IPS-11a (cell line): ENCODE measurements around the gene SOS1.
"Not testable (repeated sequence)": the region's sequence is repeated elsewhere in the genome, so short reads cannot be mapped to it uniquely, and the experiment has no call there.

ENCODE experiments used
- H3K4me3 ChIP-seq: one replicate; pipeline ENCODE4 v1.5.1; 2013; ENCODE audit warnings: low read depth, low read length, control low read depth

The SOS1 gene

DNA sequence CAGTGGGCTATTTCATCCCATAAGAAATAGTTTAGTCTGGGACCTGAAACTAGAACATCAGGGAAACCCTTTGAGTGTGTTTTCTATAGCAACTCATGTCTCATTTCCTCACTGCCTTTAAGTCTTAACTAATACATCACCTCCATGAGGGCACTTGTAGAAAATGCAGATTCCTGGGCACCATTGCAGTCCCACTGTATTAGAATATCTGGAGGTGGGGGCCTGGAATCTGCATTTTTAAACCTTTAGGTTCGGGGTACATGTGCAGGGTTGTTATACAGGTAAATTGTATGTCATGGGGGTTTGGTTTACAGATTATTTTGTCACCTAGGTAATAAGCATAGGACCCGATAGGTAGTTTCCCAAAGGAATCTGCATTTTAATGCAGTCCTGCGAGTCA is 143.8 kb downstream of the SOS1 start:
- no peak overlapping the region for H3K4me3 ChIP-seq

- H3K4me3 ChIP-seq, result no peak overlapping the region
These were observed 145.8 kb downstream of the SOS1 start for GRCh38 chr2:38975042-38975441.

DNA sequence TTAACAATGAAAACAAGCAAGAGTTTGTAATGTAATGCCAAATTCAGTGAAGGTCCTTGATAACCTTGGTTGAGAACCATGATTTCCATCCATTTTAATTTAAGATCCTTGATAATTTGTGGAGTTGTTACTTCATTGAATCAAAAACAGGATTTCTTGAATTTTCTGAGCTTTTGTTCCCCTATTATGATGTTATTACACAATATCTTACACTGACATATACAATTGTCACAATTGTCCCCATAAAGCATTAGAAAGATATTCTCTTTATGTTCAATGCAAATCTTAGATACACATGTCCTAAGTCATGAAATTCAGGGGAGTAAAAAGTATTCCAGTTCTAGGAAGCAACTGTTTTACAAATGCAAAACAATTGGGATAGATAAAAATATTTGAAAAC is 147.6 kb downstream of the SOS1 start:
- H3K4me3 ChIP-seq, result no peak overlapping the region

GRCh38 chr2:38971377-38971776 is 149.5 kb downstream of the SOS1 start:
- H3K4me3 ChIP-seq, result no peak overlapping the region

DNA sequence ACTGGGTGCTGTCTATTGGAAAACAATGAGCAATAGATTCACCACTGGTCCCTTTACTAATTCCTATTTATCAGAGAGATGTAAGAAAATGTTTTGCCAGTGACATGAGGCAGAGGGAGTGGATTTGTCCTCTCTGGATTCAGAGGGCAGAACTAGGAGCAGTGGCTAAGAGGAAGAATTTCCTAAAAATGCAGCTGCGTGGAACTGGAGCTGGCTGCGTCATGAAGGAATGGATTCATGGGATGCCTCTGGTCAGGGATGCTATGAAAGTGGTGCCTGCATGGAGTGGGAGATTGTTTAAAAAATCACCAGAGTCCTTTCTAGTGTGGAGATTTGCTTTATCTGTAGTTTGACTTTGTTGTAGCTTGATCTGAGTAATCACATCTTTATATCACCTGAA is 152.8 kb downstream of the SOS1 start:
- H3K4me3 ChIP-seq, result no peak overlapping the region

GRCh38 chr2:38966678-38967077 is 154.2 kb downstream of the SOS1 start:
- H3K4me3 ChIP-seq, result no peak overlapping the region

GRCh38 chr2:38966006-38966405 is 154.8 kb downstream of the SOS1 start:
- no peak overlapping the region for H3K4me3 ChIP-seq

DNA sequence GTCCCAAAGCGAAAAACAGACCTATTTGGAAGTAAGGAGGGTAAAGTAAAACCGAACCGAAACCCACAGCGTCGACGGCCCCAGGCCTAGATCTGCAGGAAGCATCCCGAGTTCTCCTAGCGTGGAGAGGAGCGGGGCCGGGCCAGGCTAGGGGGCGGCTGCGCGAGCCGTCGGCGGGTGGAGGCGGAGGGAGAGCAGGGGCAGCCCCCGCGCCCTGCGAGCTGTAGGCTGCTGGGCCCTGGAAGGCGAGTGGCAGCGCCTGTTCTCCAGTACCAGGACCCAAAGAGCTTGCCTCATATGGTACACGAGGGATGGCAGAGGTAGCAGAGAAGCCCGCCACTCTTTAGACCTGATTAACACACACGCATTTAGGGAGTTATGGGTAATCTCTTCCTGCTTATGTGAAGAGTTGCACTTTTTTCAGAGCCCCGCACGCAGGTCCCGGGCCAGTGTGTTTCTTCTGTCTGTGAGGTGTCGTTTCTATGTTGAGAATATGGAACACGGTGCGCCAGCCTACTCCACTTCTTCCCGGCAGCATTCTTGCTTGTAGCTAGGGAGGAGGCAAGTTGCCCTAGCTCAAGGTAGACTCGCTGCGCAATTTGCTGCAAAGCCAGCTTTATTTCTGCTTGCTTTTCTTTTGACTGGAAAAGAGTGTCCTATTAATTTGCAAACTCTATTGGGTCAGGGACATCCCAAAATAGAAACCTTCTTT is 160.1 kb downstream of the SOS1 start:
- H3K4me3 ChIP-seq, result peak overlapping the region; percentile 46

DNA sequence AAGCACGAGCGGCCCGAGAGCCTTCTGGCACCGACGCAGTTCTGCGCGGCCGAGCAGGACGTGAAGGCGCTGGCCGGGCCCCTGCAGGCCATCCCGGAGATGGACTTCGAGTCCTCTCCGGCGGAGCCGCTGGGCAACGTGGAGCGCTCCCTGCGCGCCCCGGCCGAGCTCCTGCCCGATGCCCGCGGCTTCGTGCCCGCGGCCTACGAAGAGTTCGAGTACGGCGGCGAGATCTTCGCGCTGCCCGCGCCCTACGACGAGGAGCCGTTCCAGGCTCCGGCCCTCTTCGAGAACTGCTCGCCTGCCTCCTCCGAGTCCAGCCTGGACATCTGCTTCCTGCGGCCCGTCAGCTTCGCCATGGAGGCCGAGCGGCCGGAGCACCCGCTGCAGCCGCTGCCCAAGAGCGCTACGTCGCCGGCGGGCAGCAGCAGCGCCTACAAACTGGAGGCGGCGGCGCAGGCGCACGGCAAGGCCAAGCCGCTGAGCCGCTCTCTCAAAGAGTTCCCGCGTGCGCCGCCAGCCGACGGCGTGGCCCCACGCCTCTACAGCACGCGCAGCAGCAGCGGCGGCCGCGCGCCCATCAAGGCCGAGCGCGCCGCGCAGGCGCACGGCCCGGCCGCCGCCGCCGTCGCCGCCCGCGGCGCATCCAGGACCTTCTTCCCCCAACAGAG is 160.8 kb downstream of the SOS1 start:
- H3K4me3 ChIP-seq, result peak overlapping the region; percentile 46

DNA sequence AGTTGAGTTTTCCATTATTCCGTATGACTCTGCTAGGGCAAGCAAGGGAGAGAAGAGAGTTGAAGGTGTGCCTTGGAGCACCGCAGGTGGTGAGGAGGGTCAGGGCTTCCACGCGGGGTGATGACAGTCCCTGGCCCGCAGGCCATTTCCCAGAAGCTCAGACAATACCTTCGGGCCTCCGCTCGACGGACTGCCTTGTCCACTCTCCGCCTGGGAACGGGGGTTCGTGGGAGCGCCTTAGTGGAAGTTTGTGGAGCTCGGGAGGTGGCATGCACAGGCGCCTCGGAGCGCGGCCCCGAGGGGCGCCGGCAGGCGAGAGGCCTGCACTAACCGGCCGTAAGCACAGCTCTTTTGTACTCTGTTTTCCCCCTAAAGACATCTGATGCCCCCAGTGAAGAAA is 161.4 kb downstream of the SOS1 start:
- H3K4me3 ChIP-seq, result no peak overlapping the region

- no peak overlapping the region for H3K4me3 ChIP-seq
These were observed 162.9 kb downstream of the SOS1 start for GRCh38 chr2:38957972-38958371.

GRCh38 chr2:38951766-38952165 is 169.1 kb downstream of the SOS1 start:
- no peak overlapping the region for H3K4me3 ChIP-seq

GRCh38 chr2:38948995-38949394 is 171.9 kb downstream of the SOS1 start:
- H3K4me3 ChIP-seq, result no peak overlapping the region

DNA sequence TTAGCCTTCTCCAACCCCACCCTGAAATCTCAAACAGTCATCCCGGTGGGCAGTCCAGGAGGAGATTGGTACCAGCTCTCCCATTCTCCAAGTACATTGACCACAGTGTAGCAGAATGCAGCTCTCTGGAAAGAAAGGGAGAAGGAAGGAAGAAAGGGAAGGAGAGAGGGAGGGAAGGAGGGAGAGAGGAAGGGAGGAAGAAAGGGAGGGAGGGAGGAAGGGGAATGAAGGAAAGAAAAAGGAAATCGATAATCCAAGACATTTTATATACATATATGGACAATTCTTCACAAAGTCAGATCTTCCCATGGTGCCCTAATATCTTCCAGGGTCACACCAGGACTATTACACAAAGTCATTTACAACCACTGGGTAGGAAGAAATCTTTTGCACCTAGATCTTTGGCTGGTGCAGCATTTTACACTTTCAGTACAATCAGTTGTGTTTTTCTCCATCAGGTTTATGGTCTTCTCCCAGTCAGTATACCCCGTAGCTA is 172.4 kb downstream of the SOS1 start:
- no peak overlapping the region for H3K4me3 ChIP-seq

DNA sequence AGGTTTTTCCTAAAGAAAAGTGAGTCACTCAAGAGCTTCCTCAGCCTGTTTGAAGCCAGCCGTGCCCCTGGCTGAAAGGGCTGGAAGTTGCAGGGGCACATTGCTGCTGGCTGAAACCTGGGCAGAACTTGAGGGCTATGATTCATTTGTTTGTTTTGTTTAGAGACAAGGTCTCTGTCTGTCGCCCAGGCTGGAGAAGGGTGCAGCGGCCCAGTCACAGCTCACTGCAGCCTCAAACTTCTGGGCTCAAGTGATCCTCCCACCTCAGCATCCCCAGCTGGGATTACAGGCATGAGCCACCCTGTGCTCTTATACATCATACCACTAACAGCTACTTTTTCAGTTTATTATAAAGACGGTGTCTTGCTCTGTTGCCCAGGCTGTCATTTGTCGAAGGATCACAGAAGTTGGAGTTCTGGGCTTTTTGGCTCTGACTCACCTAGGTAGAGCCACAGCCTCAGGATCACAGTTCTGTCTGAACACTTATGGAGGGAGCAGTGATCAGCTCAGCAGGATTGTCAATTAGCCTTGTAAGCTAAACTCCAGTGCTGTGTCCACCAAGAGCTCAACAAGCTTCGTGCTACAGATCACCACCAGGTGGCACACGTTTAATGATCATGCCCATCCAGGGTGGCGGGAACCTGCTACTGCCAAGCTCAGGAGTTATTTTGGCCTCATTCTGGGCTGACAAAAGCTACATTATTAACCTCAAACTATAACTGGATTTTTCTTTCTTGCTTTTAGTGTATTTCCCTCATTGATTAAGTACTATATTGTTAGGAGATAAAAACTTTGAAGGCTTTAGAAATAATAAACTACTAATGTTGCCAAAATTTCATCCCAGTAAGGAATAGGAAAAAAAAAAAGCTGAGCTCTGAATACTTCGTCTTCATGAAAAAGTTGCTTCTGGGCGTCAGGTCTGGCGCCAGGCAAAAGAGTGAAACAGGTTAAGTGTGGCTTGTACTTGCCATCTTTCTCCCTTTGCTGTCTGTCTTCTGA is 173.3 kb downstream of the SOS1 start:
- no peak overlapping the region for H3K4me3 ChIP-seq

GRCh38 chr2:38945911-38946310 is 174.9 kb downstream of the SOS1 start:
- no peak overlapping the region for H3K4me3 ChIP-seq

DNA sequence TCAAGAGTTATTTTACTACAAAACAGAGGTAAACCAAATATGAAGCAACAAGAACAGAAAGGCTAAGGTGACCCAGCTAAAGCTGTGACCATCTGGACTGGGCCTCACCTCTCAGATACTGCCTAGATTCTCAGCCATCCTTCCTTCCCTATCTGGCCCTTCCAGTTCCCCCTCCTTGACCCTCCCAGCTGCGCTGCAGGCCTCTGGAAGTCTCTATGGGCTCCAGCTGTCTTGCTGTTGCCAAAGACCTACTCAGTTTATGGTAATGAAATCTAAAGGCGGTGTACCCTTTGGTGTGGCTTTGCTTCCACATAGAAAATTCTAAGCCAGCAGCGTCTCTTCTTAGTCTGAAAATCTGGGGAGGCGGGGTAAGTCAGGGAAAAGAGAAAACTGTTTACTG is 175.5 kb downstream of the SOS1 start:
- no peak overlapping the region for H3K4me3 ChIP-seq

DNA sequence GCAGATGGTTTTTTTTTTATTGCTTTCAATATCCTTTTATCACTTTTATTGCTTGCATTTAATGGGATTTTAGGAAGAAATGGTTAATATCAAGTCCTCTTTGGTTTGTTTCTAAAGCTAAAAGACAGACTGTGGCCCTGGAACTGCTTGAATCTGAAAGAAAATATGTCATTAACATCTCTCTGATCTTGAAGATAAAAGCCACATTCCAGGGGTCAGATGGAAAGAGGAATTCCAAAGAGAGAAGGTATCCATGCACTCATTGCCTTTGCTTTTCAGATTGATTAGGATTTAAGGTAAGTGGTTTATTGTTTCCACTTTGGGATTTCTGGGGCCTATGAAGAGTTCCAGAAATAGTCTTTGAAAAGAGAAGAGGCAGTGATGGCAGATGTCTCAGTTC is 177.1 kb downstream of the SOS1 start:
- H3K4me3 ChIP-seq, result no peak overlapping the region

GRCh38 chr2:38940746-38941145 is 180.1 kb downstream of the SOS1 start:
- no peak overlapping the region for H3K4me3 ChIP-seq

DNA sequence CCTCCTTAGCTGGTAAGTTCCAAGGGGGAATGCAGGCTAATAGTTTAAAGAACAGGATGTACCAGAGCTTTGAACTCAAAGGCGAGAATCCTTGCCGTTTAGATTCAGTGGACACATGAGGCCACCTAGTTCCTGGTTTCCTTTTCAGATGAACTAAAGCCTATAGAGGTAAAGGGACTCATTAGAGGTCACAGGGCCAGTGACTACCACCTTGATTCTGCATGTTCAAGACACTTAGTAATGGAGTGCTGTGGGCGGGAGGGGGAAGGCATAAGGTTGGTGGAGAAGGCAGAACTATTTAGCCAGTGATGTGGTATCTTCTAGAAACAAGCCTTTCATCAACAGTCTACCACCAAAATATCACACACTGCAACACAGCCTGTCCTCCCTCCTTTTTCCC is 183.3 kb downstream of the SOS1 start:
- no peak overlapping the region for H3K4me3 ChIP-seq

DNA sequence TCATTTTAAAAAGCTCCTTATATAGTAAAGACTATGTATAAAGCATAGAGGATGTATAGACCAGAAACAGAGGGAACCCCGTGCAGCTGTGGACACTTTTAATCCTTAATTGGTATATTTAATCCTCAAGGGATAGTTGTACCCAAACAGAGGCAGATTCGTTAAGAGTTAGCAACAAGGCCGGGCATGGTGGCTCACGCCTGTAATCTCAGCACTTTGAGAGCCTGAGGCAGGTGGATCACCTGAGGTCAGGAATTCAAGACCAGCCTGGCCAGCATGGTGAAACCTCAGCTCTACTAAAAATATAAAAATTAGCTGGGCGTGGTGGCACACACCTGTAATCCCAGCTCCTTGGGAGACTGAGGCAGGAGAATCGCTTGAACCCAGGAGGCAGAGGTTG is 184.3 kb downstream of the SOS1 start:
- H3K4me3 ChIP-seq, result not testable (repeated sequence)
